Trophoblast cell (in vitro differentiated cells and primary cell): Measurements from ENCODE around the gene PSD2.

Experiments used
- DNase-seq, 2 donors: peaks; one replicate each; pipeline ENCODE4 v3.0.0-alpha.2; 2016
- H2AFZ ChIP-seq: 2 replicates; pipeline ENCODE4 v1.6.1; 2013; ENCODE audit warnings: low read length, moderate library complexity, mild to moderate bottlenecking; ENCODE audit not compliant: insufficient read depth, poor library complexity
- H2AK5ac ChIP-seq: 2 replicates; pipeline ENCODE4 v1.6.1; 2013; ENCODE audit warnings: mild to moderate bottlenecking, low read length
- H2BK120ac ChIP-seq: 2 replicates; pipeline ENCODE4 v1.6.1; 2013; ENCODE audit warnings: low read length, mild to moderate bottlenecking, moderate library complexity; ENCODE audit not compliant: insufficient read depth, poor library complexity
- H2BK12ac ChIP-seq: 2 replicates; pipeline ENCODE4 v1.6.1; 2013; ENCODE audit warnings: mild to moderate bottlenecking, low read length, moderate library complexity
- H2BK5ac ChIP-seq: 2 replicates; pipeline ENCODE4 v1.6.1; 2013; ENCODE audit warnings: low read length, low read depth, moderate library complexity, mild to moderate bottlenecking; ENCODE audit not compliant: poor library complexity
- H3K14ac ChIP-seq: 2 replicates; pipeline ENCODE4 v1.6.1; 2013; ENCODE audit warnings: mild to moderate bottlenecking, low read length
- H3K18ac ChIP-seq: 2 replicates; pipeline ENCODE4 v1.6.1; 2013; ENCODE audit warnings: mild to moderate bottlenecking, low read length
- H3K23ac ChIP-seq: 2 replicates; pipeline ENCODE4 v1.6.1; 2013; ENCODE audit warnings: low read length
- H3K27ac ChIP-seq: 2 replicates; pipeline ENCODE4 v1.5.1; 2013; ENCODE audit warnings: low read depth, mild to moderate bottlenecking, inconsistent platforms, low read length, moderate library complexity
- H3K27me3 ChIP-seq: 2 replicates; pipeline ENCODE4 v1.6.1; 2013; ENCODE audit warnings: inconsistent platforms, mild to moderate bottlenecking, low read length, moderate library complexity; ENCODE audit not compliant: insufficient read depth
- H3K36me3 ChIP-seq, 2 experiments: 1 replicate in 1 of 2; 2 replicates in 1 of 2; pipeline ENCODE4 v1.6.1; 2013; ENCODE audit warnings: low read length in 2 of 2, mild to moderate bottlenecking in 2 of 2, moderate library complexity in 1 of 2; ENCODE audit not compliant: insufficient read depth in 2 of 2, control insufficient read depth in 1 of 2
- H3K4ac ChIP-seq: 2 replicates; pipeline ENCODE4 v1.6.1; 2013; ENCODE audit warnings: low read depth, mild to moderate bottlenecking, low read length, moderate library complexity
- H3K4me1 ChIP-seq, 2 experiments: 1 replicate in 1 of 2; 2 replicates in 1 of 2; pipeline ENCODE4 v1.6.1; 2013; ENCODE audit warnings: low read length in 2 of 2, mild to moderate bottlenecking in 2 of 2, moderate library complexity in 1 of 2; ENCODE audit not compliant: insufficient read depth in 2 of 2, control insufficient read depth in 1 of 2
- H3K4me2 ChIP-seq: 2 replicates; pipeline ENCODE4 v1.6.1; 2013; ENCODE audit warnings: inconsistent platforms, mild to moderate bottlenecking, low read length, moderate library complexity
- H3K4me3 ChIP-seq: 2 replicates; pipeline ENCODE4 v1.5.1; 2013; ENCODE audit warnings: mild to moderate bottlenecking, low read depth, low read length, inconsistent platforms
- H3K79me1 ChIP-seq: one replicate; pipeline ENCODE4 v1.6.1; 2013; ENCODE audit warnings: low read length
- H3K79me2 ChIP-seq: 2 replicates; pipeline ENCODE4 v1.6.1; 2013; ENCODE audit warnings: low read length, mild to moderate bottlenecking; ENCODE audit not compliant: control insufficient read depth, insufficient read depth, poor library complexity
- H3K9ac ChIP-seq: 2 replicates; pipeline ENCODE4 v1.6.1; 2013; ENCODE audit warnings: mild to moderate bottlenecking, low read length
- H3K9me3 ChIP-seq: 2 replicates; pipeline ENCODE4 v1.6.1; 2013; ENCODE audit warnings: low read depth, mild to moderate bottlenecking, control low read depth, inconsistent platforms, low read length; ENCODE audit not compliant: insufficient read depth
- H4K12ac ChIP-seq: 2 replicates; pipeline ENCODE4 v1.6.1; 2013; ENCODE audit warnings: low read depth, mild to moderate bottlenecking, low read length, moderate library complexity
- H4K8ac ChIP-seq: 2 replicates; pipeline ENCODE4 v1.6.1; 2013; ENCODE audit warnings: low read depth, mild to moderate bottlenecking, low read length, moderate library complexity
- H4K91ac ChIP-seq: one replicate; pipeline ENCODE4 v1.6.1; 2013; ENCODE audit warnings: low read depth, mild to moderate bottlenecking, low read length, moderate library complexity
- WGBS: extraction: QIAGEN DNeasy Blood & Tissue Kit; methylation state at CpG from one replicate; pipeline ENCODE4 v1.1.7; 2013; ENCODE audit warnings: missing lambda C conversion rate; ENCODE audit not compliant: insufficient read length, insufficient coverage; ENCODE audit errors: extremely low coverage; 5-methylcytosine and 5-hydroxymethylcytosine counted together

The PSD2 gene

GRCh38 chr5:139759219-139759721 is 36.3 kb upstream of the PSD2 start:
- no peak overlapping the region for H4K8ac ChIP-seq
- peaks cover 21 to 22% of the 10 kb centered on the region in 2 experiments for H3K4me1 ChIP-seq
- H2BK5ac ChIP-seq, result no peak overlapping the region
- H3K27ac ChIP-seq, result no peak overlapping the region
- no peak overlapping the region for H3K4ac ChIP-seq
- H3K79me1 ChIP-seq, result no peaks in the 10 kb centered on the region
- peaks cover 6% of the 10 kb centered on the region for H3K9me3 ChIP-seq
- no peak overlapping the region for H4K12ac ChIP-seq
- no peaks in the 10 kb centered on the region for H3K36me3 ChIP-seq
- H3K79me2 ChIP-seq, result no peaks in the 10 kb centered on the region
- H3K14ac ChIP-seq, result no peak overlapping the region
- H3K4me3 ChIP-seq, result no peak overlapping the region
- H3K4me2 ChIP-seq, result no peak overlapping the region
- no peak overlapping the region for H2BK12ac ChIP-seq
- H2AFZ ChIP-seq, result no peak overlapping the region
- no peak overlapping the region for H2BK120ac ChIP-seq
- no peak for DNase-seq
- H3K23ac ChIP-seq, result no peak overlapping the region
- no CpG with 5 or more reads among the region's 36 CpGs for WGBS
- no peak overlapping the region for H3K9ac ChIP-seq
- H3K18ac ChIP-seq, result no peak overlapping the region
- H3K27me3 ChIP-seq, result peaks cover 32% of the 10 kb centered on the region
- no peak overlapping the region for H4K91ac ChIP-seq
- H2AK5ac ChIP-seq, result no peak overlapping the region

- no peak overlapping the region for H3K14ac ChIP-seq
- H3K9ac ChIP-seq, result no peak overlapping the region
- H3K9me3 ChIP-seq, result peaks cover 6% of the 10 kb centered on the region
- H3K4me3 ChIP-seq, result no peak overlapping the region
- peaks cover 22 to 23% of the 10 kb centered on the region in 2 experiments for H3K4me1 ChIP-seq
- H4K8ac ChIP-seq, result no peak overlapping the region
- no peak overlapping the region for H2BK120ac ChIP-seq
- no peak overlapping the region for H3K23ac ChIP-seq
- H3K4me2 ChIP-seq, result no peak overlapping the region
- H2AFZ ChIP-seq, result no peak overlapping the region
- no peak overlapping the region for H3K4ac ChIP-seq
- no peak for DNase-seq
- H4K12ac ChIP-seq, result no peak overlapping the region
- H3K79me1 ChIP-seq, result no peaks in the 10 kb centered on the region
- no peak overlapping the region for H2BK5ac ChIP-seq
- no peak overlapping the region for H2AK5ac ChIP-seq
- H3K36me3 ChIP-seq, result no peaks in the 10 kb centered on the region
- H3K79me2 ChIP-seq, result no peaks in the 10 kb centered on the region
- peaks cover 31% of the 10 kb centered on the region for H3K27me3 ChIP-seq
- H2BK12ac ChIP-seq, result no peak overlapping the region
- no CpG with 5 or more reads among the region's 6 CpGs for WGBS
- no peak overlapping the region for H3K18ac ChIP-seq
- H3K27ac ChIP-seq, result no peak overlapping the region
- no peak overlapping the region for H4K91ac ChIP-seq
These were observed 35.2 kb upstream of the PSD2 start for GRCh38 chr5:139760066-139761056.

- H2AK5ac ChIP-seq, result no peak overlapping the region
- H3K4me1 ChIP-seq, result peaks cover 24 to 25% of the 10 kb centered on the region in 2 experiments
- H4K8ac ChIP-seq, result no peak overlapping the region
- H3K9me3 ChIP-seq, result peaks cover 6% of the 10 kb centered on the region
- peaks cover 3% of the 10 kb centered on the region for H3K79me1 ChIP-seq
- H4K12ac ChIP-seq, result no peak overlapping the region
- no peak overlapping the region for H4K91ac ChIP-seq
- WGBS, result no CpG with 5 or more reads among the region's 3 CpGs
- H3K18ac ChIP-seq, result no peak overlapping the region
- H3K9ac ChIP-seq, result no peak overlapping the region
- DNase-seq, result no peak
- peaks cover 25% of the 10 kb centered on the region for H3K27me3 ChIP-seq
- no peak overlapping the region for H2AFZ ChIP-seq
- no peak overlapping the region for H3K4me3 ChIP-seq
- H3K4me2 ChIP-seq, result no peak overlapping the region
- no peak overlapping the region for H2BK12ac ChIP-seq
- no peak overlapping the region for H3K27ac ChIP-seq
- no peak overlapping the region for H3K4ac ChIP-seq
- no peaks in the 10 kb centered on the region for H3K79me2 ChIP-seq
- no peak overlapping the region for H2BK120ac ChIP-seq
- H3K14ac ChIP-seq, result no peak overlapping the region
- no peak overlapping the region for H3K23ac ChIP-seq
- H3K36me3 ChIP-seq, result no peaks in the 10 kb centered on the region
- no peak overlapping the region for H2BK5ac ChIP-seq
These were observed 34.6 kb upstream of the PSD2 start for GRCh38 chr5:139761057-139761450.

GRCh38 chr5:139761501-139761900 is 34.1 kb upstream of the PSD2 start:
- H3K18ac ChIP-seq, result no peak overlapping the region
- no peak overlapping the region for H3K4ac ChIP-seq
- H4K12ac ChIP-seq, result no peak overlapping the region
- H3K23ac ChIP-seq, result no peak overlapping the region
- no peak overlapping the region for H3K27ac ChIP-seq
- peaks cover 20 to 22% of the 10 kb centered on the region in 2 experiments for H3K4me1 ChIP-seq
- no peak overlapping the region for H3K14ac ChIP-seq
- peaks cover 3% of the 10 kb centered on the region for H3K79me1 ChIP-seq
- H2BK12ac ChIP-seq, result no peak overlapping the region
- H3K9ac ChIP-seq, result no peak overlapping the region
- no peak overlapping the region for H2BK120ac ChIP-seq
- no peaks in the 10 kb centered on the region for H3K36me3 ChIP-seq
- no peak overlapping the region for H2AFZ ChIP-seq
- H4K8ac ChIP-seq, result no peak overlapping the region
- WGBS, result no CpG with 5 or more reads among the region's 4 CpGs
- H2BK5ac ChIP-seq, result no peak overlapping the region
- peaks cover 21% of the 10 kb centered on the region for H3K27me3 ChIP-seq
- H4K91ac ChIP-seq, result no peak overlapping the region
- no peaks in the 10 kb centered on the region for H3K79me2 ChIP-seq
- no peak overlapping the region for H3K4me2 ChIP-seq
- H2AK5ac ChIP-seq, result no peak overlapping the region
- no peak for DNase-seq
- no peak overlapping the region for H3K4me3 ChIP-seq
- peaks cover 6% of the 10 kb centered on the region for H3K9me3 ChIP-seq
